Measurements from ENCODE around the gene USP7.

USP7 gene

DNA sequence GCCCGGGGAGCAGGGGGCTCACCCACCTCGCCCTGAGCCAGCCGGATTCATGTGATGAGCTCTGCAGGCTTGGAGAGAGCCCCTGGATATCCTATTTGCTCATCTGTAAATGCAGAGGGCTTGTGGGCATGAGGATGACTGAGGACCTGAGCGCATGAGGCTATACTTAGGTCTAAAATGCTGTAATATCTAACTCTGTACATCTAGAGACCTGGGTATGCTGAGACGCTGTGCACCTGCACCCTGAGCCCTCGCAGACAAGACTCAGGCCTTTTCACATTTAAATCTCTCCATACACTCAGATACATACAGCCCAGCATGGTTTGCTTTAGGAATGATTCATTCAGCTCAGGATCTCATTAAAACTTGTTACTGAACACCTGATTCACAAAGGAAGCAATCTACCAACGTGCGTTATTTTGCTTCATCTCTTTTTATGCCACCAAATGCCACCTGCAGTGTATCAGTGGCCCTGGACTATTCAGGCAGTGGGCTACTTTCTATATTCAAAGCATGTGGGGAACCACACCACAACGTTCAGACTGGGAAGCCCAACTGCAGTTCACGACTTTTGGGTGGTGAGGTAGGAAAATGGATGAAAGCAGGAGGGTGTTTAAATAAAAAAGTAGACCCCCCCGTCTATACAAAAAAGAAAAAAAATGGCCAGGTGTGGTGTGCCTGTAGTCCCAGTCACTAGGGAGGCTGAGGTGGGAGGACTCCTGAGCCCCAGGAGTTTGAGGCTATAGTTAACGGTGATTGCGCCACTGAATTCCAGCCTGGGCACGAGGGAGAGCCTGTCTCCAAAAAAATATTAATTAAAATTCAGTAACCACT, 12.0 kb downstream of the USP7 start:
- no peak for DNase-seq

DNA sequence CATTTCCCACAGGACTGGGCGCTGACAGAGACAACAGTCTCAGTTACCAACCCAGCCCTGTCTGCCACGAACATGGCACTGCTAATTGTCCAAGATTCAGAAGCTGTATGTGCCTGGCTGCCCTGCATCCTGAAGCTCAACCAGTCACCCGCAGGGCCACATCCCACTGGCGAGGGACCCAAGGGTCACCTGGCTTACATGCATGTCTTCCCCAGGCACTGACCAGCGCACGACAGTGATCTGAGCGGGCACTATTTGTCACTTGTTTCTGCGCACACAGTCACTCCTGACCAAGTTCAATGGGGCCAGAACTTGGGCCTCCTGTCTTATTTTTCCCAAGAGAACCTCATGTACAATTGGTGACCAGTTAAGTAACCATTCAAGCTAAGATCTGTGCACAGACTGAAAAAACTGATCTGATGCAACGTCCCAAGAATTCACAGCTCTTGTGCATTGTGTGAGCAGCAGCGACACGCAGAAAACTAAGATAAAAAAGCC, 13.1 kb downstream of the USP7 start:
- no peak for DNase-seq

DNA sequence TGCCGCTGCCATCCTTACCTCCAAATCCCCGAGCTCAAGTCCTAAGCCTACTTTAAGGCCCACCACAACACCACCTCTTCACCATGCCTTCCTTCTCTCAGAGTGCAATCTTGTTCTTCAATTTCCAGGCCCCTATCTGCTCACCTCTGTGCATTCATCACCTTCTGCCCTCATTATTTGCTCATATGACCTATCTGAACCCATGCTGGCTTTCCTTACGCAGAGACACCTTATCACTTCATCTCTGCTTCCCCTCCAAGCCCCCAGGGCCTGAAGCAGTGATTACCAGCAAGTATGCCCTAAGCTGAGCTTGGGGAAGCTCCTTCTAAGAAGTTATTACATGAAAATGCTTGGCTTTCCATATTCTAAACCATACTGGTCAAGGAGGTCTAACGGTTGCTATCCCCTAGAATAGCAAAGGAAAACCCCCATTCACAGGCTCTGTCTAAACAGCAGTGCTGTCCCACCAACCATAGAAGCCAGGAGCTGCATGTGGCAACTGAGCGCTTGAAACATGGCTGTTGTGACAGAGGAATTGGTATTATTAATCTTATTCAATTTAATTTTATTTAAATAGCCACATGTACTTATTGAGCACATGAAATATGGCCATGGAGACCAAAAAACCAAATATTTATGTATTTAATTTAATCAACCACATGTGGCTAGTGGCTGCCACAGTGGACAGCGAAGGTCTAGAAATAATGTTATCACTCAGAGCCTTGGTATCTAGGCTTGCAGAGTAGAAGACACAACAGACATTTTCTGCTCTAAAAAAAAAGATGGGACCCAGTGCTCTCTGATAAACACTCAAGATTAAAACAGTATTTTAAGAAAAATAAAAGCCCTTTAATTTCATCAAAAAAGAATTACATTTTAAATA, 13.9 kb downstream of the USP7 start:
- DNase-seq: no peak

DNA sequence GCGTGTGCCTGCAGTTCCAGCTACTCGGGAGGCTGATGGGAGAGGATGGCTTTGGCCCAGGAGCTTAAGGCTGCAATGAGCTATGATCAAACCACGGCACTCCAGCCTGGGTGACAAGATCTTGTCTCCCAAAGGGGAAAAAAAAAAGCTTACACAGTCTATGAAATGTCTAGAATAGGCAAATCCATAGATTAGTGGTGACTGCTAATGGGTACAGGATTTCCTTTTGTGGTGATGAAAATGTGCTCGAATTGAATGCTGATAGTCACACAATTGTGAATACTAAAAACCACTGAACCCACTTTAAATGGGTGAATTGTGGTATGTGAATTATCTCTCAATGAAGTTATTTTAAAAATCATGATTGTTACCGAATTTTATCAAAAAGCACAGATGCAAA, 14.9 kb downstream of the USP7 start:
- DNase-seq: no peak

DNA sequence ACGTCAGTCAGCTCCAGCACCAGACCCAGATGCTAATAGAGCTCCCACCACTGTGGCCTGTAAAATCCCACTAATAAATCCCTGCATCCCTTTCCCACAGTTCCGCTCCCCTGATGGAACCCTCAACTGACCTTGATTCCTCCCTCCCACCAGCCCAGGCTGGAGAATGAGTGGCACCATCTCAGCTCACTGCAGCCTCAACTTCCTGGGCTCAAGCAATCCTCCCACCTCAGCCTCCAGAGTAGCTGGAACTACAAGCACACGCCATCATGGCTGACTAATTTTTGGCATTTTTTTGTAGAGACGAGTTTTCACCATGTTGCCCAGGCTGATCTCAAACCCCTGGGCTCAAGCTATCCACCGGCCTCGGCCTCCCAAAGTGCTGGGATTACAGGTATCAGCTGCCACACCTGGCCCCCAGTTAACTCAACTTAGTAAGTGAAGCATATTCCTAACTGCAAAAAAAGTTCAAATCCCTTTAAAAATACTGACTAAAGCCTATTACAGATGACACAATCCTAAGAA, 15.6 kb downstream of the USP7 start:
- no peak for DNase-seq

DNA sequence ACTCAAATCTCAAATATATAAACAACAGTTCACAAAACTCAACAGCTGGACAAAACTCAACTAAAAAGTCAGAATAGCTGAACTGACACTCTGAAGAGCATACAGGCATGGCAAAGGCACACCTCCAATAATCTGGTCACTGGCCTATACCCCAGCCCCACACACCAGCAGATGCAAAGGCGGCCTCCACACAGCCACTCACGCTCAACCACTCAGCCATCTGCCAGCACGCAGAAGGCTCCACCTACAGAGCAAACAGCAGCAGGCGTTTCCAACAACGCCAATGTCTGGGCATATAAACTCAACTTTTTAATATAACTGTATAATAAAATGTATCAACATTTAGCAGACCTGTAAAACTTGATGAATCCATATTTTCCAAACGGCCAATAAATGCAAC, 17.2 kb downstream of the USP7 start:
- DNase-seq: no peak

DNA sequence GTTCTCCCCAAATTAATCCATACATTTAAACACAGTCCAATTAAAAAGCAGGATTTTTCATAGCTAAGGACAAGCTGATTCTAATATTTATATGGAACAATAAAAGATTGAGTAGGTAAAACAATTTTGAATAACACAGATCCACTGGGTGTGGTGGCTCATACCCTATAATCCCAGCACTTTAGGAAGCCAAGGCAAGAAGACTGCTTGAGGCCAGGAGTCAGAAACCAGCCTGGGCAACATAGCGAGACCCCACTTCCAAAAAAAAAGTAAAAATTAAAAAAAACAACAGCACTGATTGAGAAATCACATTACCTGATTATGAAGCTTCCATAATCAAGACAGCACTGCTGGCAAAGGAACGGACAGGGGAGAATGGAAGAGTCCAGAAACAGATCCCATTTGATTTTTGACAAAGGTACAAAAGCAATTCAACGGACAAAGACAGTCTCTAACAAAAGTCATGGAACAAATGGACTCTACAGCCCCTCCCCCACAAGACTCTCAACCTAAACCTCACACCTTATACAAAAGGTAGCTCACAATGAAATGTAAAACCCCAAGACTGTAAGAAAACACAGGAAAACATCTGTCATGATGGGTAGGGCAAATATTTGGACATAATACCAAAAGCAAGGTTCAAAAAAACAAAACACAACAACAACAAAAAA, 17.9 kb downstream of the USP7 start:
- no peak for DNase-seq

DNA sequence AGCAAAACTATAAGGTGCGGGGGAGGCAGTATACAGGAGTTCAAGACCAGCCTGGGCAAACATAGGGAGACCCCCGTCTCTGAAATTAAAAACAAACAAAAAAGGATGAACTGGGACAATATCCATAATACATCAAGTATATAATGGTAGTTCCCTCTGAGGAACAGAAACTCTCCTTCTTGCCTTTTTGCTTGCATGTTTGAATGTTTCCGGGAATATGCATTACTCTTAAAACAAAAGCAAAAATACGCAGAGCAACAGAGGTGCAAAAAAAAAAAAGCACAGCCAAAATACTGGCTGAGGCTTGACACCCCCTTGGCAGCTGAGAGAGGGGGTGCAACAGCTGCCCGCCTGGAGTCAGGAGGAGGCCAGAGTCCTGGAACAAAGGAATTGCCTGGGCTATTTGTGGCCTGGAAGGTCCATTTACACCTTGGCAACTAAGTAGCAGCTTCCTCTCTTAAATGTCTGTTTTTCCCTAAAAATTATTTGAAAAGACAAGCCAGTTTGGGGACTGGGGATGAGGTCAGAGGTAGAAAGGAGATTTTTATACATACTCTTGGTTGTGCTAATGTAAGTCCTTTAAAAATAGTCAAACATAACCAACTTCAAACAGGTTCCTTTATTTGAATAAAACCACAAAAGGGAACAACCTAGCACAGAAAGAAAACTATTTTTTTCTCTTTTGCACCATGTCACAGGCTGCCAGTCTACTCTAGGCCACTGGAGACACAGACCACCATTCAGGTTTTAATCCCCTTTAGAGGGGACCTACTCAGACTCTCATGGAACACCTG, 19.5 kb downstream of the USP7 start:
- no peak for DNase-seq

DNA sequence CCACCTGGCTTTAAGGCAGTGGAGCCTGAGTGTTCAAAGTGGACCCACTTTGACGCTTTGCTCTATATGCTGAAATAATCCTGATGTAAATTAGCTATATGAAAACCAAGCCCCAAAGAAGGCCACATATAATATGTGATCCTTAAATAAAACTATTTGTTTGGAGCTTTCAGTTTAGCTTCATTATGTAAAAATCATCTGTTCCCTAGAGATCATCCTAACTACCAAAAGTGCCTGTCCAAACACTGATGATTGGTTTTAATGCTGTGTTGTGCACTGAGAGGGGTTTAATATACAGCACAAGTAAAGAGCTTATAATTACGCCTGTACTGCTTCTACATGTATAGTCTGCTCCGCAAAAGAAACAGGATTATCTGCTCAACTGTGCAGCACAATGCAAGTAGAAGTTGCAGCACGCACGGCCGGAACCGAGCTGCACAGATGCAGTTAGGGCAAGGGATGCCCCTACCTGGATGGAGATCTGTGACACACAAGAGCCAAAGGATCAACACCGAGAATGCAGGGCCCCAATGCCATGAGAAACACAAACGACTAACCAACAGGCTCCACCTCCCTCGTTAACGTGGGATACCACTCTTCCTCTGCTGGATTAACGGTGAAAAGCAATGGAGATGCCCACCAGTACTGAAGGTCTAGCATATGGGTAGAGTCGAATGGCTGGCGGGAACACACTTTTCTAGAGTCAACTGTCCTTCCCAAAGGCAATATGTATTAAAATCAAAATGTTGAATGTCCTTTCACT, 20.5 kb downstream of the USP7 start:
- DNase-seq: no peak

DNA sequence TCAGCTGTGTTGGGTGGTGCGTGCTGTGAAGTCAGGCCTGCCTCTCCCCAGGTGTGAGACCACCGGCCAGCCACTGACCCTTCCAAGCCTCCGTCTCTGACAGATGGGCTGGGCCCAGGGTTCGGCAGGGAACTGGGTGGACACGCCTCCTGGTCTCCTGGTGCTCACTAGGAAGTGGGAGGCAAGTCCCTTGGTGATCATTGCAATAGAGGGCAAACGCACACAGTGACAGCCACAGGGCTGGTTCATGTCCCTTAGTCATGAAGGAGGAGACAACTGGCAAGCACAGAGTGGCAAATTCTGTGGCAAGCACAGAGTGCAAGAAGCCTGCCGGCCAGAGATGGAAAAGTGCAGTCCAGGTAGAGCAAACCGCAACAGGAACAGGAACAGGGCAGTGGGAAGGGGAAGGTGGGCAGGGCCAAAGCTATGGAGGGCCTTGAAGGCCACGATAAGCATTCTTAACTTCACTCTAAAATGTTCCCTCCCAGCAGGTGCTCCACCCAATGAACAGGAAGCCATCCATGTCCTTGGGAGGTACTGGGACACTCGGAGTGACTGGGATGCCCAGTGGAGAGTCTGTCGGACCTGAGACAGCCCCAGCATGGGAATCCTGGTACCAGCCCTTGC, 21.9 kb downstream of the USP7 start:
- no peak for DNase-seq

DNA sequence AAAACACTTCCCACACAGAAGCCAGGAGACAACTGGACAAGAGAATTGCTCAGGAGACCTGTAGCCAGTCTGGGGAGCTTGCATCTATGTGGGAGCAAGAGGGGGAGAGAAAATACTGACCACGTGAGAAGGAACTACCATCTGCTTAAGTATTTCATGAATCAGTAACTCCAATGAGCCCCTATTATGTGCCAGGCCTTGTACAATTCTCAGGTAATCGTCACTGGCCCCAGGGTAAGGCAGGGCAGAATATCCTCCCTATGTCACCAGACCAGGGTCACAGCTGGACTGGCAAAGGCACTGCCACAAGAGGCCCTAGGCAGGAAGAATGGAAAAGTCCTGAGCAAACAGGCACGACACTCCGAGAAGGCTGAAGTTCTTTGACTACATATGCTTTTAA, 25.9 kb downstream of the USP7 start:
- no peak for DNase-seq

DNA sequence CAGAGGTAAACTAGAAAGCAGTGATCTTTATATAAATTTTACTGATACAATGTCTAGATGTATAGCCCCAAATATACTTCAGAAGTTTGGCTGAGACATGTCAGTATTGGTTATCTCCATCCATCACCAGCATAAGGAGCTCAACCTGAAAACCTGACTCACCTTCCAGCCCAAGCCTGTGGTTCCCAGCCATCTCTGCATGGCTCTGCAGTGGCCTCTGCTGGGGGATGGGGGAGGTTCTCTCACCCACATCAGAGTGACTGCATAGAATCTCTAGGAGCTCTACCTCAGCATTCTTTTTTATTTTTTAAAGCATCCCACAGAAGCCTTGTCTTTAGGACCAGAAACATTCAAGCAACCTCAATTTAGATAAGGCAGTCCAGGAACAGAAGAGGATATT, 27.3 kb downstream of the USP7 start:
- DNase-seq: no peak

DNA sequence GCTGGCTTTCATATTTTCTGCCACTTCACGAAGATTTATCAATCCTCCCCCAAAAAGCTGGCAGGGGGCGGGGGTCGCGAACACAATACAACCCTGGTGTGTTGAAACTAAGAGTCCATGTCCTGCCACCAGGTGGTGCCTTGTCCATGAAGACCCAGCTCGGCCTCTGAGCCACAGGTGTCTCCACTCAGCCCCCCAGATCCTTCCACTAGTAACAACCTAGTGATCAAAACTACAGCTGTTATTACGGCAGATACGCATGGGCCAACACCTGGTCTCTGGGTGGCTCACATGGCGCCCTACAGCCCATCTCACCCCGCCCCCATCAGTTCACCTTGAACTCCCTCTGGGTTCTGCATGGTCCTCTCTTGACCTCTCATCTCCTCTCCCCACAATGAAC, 27.7 kb downstream of the USP7 start:
- no peak for DNase-seq

DNA sequence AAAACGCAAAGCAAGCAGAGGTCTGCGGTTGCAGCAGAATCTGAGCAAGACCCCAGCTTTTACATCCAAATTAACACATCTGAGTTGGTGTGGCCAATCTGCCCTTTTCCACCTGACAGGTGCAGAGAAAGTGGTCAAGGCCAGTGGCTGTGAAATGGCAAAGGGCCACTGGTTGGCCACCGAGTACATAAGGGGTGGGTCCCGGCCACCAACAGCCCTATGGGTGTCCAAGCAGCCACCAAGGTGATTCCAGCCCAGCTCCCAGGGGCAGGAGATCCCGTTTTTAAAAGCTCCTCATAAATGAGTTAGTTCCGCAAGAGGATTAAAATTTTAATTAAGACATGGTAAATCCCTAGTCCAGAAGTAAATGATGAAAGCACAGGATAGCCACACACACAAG, 29.1 kb downstream of the USP7 start:
- no peak for DNase-seq

DNA sequence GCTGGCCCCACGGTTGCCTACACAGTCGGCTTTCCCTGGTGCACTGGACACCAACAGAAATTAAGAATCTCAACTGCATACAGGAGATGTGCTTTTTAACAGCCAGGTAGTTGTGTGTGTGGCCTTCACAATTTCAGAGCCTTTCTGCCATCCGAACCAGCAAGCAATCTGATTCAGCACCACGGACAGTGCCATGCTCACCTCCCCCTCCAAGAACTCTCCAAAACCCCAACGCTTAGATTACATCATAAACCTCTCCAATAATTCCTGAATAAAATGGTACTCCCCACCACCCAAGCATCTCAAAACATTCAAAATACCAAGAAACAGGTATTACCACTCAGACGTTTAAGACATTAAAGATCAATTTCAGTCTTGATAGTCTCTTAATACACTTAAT, 31.8 kb downstream of the USP7 start:
- DNase-seq: no peak

DNA sequence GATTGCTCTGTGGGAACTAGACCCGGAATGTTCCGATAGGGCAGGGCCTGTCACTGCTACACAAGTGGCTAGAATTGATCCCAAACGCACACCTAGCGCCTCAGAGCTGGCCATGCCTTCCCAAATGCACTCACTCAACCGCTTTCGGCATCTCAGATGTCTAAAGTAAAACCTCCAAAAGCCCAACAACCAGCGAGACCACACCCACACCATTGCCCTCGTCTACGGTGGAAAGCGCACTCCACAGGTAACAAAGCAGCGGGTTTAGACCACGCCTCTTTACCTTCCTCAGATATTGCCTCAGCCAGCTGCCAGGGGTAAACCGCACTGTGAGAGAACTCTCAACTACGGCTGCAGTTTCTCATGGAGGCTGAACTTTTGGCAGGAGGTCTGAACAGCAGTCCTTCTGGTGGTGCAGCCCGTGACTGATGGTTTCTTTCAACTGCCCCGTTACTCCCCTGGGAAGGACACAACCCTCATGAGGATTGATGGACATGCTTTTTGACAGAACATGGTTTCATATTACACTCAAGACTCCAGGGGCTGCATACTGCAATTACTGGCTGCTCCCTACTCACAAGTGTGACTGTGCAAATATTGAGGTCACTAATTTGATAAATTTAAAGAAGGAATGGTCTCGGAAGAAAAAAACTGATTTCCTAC, 34.5 kb downstream of the USP7 start:
- DNase-seq: no peak

DNA sequence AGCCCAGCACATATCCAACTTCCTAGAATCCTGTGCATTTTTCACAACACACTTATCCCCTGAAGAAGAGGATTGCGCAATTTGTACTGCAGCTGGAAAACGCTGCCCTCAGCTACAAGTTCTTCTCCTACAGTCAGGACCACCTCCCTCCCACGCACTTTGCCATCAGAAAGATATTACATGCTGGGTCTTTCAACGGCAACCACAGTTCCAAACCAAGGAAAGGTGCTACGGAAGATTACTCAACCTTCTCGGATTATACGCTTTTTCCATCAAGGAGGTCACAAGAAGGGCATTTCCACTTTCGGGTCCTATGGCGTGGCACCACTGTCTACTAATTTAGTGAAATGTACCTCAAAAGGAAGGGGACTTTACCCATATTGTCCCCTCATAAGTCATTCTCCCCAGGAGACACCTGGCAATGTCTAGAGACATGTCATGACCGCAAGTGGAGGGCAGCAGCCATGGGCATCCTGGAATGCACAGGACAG, 35.2 kb downstream of the USP7 start:
- no peak for DNase-seq

DNA sequence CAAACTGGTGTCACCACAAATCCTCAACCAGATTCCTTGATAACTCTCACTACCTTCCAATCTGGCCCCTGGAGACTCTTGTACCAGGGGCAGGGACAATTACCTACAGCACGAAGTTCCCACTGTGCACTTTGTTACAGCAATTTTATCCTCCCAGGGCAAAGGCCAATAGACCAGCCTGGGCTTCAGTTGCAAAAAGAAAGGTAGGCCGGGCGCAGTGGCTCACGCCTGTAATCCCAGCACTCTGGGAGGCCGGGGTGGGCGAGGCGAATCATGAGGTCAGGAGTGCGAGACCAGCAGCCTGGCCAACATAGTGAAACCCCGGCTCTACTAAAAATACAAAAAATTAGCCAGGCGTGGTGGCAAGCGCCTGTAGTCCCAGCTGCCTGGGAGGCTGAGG, 36.9 kb downstream of the USP7 start:
- DNase-seq: no peak

DNA sequence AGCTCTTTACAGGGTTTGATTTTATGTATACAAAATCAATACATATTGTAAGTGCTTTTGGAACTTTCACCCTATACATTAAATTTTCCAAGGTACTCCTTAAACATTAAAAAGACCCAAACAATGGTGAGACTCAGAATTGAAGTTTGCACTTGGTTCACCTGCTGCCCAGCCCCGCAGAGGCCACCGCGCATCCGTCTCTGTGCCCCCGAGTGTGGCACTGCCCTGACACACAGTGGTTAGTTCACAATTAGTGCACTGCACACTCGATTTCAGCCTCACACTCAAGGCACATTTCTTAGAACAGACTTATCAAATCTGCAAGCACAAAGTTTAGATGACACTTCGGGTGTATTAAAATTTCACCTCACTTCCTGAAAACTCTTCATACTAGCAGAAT, 38.3 kb downstream of the USP7 start:
- no peak for DNase-seq

DNA sequence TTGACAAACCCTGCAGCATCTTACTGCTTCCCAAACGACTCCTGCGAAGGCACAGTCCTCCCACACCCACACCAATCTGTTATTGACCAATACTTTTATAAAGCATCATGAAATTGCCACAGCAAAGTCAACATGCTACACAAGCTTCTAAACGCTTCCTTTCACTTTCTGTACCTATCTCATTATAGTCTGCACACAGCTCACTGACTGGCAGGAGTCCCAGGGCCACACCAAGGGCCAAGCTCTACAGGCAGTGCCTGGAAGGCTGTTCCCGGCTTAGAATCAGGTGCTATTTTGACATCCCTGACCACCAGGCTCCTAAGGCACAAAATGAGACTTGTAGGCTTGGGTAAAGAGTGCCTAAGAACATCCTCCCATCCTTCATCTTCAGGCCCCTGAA, 39.5 kb downstream of the USP7 start:
- DNase-seq: no peak
